Osteoblast (primary cell): ENCODE measurements around the gene ZNF549. TPM values are rescaled to one million over a fixed set of nuclear protein-coding genes. Genes with fewer than 3 reads are reported as not detected.

Experiments
- DNase-seq: peaks from one replicate; pipeline ENCODE4 v3.0.0; 2011; ENCODE audit warnings: low spot score, mixed read lengths; ENCODE audit not compliant: insufficient read length; ENCODE audit errors: missing footprints
- H2AFZ ChIP-seq: 2 replicates; pipeline ENCODE4 v1.6.0; 2011; ENCODE audit warnings: mild to moderate bottlenecking, low read length
- H3K27ac ChIP-seq: 2 replicates; pipeline ENCODE4 v1.5.1; 2011; ENCODE audit warnings: mild to moderate bottlenecking, low read depth, low read length, moderate library complexity
- H3K27me3 ChIP-seq: 2 replicates; pipeline ENCODE4 v1.6.0; 2012; ENCODE audit warnings: mild to moderate bottlenecking, control low read depth, inconsistent platforms, low read length, moderate library complexity; ENCODE audit not compliant: insufficient read depth
- H3K36me3 ChIP-seq: 2 replicates; pipeline ENCODE4 v1.5.1; 2011; ENCODE audit warnings: mild to moderate bottlenecking, low read length, control low read depth, moderate library complexity; ENCODE audit not compliant: insufficient read depth
- H3K4me1 ChIP-seq: 2 replicates; pipeline ENCODE4 v1.5.1; 2011; ENCODE audit warnings: mild to moderate bottlenecking, low read length, control low read depth, moderate library complexity; ENCODE audit not compliant: insufficient read depth
- H3K4me2 ChIP-seq: 2 replicates; pipeline ENCODE4 v1.6.0; 2011; ENCODE audit warnings: mild to moderate bottlenecking, low read length; ENCODE audit not compliant: insufficient read depth
- H3K4me3 ChIP-seq: fragments of 200-600 bp; sonication (generic); 3 replicates; pipeline ENCODE4 v1.5.1; 2012; ENCODE audit warnings: mild to moderate bottlenecking, low read length, inconsistent platforms; ENCODE audit not compliant: insufficient read depth
- H3K79me2 ChIP-seq: 2 replicates; pipeline ENCODE4 v1.6.0; 2012; ENCODE audit warnings: mild to moderate bottlenecking, low read length, control low read depth, inconsistent platforms; ENCODE audit not compliant: insufficient read depth
- H3K9me3 ChIP-seq: 2 replicates; pipeline ENCODE4 v1.5.1; 2011; ENCODE audit warnings: low read depth, low read length, control low read depth
- H4K20me1 ChIP-seq: 2 replicates; pipeline ENCODE4 v1.6.0; 2012; ENCODE audit warnings: mild to moderate bottlenecking, low read length, control low read depth; ENCODE audit not compliant: insufficient read depth
- total RNA-seq: library from RNA; depleted of rRNA; stranded (reverse); fragments of >200 nt; gene quantifications from 2 replicates; pipeline ENCODE4 v1.2.3, GENCODE V29; 2012
- TF ChIP-seq, protein P1 (sequence below): IDR thresholded peaks from 2 replicates; pipeline ENCODE4 v1.5.1; 2011; ENCODE audit warnings: mild to moderate bottlenecking, low read depth, low read length, moderate library complexity; ENCODE audit errors: extremely low read depth

Gene ZNF549
- total RNA-seq, 1 donor, result 5.8 TPM

DNA sequence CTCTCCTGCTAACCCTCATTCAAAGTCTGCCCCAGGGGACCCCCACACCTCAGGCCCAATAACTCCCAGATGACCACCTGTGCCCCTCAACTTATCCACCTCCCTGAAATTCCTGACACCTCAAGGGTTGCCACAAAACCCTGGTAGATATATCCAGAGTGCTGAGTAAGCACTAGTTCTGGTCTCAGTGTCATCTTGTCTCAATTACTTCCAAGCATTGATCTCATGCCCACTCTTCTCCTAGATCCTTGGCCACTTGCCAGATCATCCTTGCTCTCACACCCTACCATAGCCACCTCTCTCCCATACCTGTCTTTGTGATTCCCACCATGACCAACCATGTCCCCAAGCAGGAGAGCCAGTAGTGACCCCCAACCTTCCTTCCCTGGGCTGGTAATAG lies 49.5 kb downstream of the ZNF549 start:
- no peak for DNase-seq
- H3K4me2 ChIP-seq, result no peak overlapping the region
- H3K79me2 ChIP-seq, result peaks cover 32% of the 10 kb centered on the region
- TF ChIP-seq, protein P1, sequence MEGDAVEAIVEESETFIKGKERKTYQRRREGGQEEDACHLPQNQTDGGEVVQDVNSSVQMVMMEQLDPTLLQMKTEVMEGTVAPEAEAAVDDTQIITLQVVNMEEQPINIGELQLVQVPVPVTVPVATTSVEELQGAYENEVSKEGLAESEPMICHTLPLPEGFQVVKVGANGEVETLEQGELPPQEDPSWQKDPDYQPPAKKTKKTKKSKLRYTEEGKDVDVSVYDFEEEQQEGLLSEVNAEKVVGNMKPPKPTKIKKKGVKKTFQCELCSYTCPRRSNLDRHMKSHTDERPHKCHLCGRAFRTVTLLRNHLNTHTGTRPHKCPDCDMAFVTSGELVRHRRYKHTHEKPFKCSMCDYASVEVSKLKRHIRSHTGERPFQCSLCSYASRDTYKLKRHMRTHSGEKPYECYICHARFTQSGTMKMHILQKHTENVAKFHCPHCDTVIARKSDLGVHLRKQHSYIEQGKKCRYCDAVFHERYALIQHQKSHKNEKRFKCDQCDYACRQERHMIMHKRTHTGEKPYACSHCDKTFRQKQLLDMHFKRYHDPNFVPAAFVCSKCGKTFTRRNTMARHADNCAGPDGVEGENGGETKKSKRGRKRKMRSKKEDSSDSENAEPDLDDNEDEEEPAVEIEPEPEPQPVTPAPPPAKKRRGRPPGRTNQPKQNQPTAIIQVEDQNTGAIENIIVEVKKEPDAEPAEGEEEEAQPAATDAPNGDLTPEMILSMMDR, result no peak
- no peak overlapping the region for H3K4me3 ChIP-seq
- no peaks in the 10 kb centered on the region for H3K27me3 ChIP-seq
- H3K27ac ChIP-seq, result no peak overlapping the region
- H3K9me3 ChIP-seq, result peaks cover 46% of the 10 kb centered on the region
- H2AFZ ChIP-seq, result no peak overlapping the region
- H4K20me1 ChIP-seq, result no peaks in the 10 kb centered on the region
- H3K4me1 ChIP-seq, result peaks cover 9% of the 10 kb centered on the region
- H3K36me3 ChIP-seq, result peaks cover 49% of the 10 kb centered on the region

DNA sequence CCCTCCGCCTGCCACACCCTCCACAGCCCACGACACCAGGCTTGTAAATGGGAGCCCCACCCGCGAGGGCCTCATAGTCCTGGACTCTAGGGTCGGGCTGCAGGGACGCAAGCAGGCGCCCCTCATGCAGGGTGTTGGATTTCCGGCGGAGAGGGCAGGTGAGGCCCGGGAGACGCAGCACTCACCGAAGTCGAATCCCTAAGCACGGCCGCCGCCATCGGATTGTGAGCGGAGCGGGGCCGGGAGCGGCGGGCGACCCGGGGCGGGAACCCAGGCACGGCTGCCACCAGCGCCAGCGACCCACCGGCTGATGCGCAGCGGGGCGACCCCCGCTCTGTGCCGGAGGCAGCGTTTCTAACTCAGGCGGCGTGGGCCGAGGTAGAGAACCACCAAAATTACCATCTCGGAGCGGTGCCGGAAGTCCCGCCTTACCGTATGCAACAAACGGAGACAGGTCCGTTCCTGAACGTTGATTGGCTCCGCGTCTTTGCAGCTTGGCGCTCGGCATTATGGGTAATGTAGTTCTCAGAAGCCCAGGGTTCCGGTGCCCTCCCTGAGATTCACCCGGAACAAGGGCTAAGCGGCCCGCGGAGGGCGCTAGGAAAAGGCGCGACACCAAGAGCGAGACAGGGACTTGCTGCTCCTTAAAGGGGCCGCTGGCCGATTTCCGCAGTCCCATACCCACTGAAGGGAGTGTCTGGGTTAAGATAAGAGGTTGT lies 51.5 kb downstream of the ZNF549 start, which contains the start of gene ZNF416:
TSS of gene ZNF416 (minus strand) at position 425 of the 719 bp plus-strand sequence. CDS start at position 218, 207 bp downstream.
- Histone ChIP-seq H2AFZ (peak within 1 kb of the TSS; percentile 97), H3K27me3 (no peaks in the 10 kb centered on the region), H3K4me3 (peak within 1 kb of the TSS; percentile 96), H3K4me1 (peaks cover 9% of the 10 kb centered on the region), H3K79me2 (peaks cover 32% of the 10 kb centered on the region), H3K36me3 (peaks cover 33% of the 10 kb centered on the region), H3K9me3 (peaks cover 27% of the 10 kb centered on the region), H3K27ac (peak within 1 kb of the TSS; percentile 56), H3K4me2 (peak within 1 kb of the TSS; percentile 88), H4K20me1 (no peaks in the 10 kb centered on the region)
- DNase-seq, result peak; percentile 99
- TF ChIP-seq, protein P1, result peak; percentile 27

DNA sequence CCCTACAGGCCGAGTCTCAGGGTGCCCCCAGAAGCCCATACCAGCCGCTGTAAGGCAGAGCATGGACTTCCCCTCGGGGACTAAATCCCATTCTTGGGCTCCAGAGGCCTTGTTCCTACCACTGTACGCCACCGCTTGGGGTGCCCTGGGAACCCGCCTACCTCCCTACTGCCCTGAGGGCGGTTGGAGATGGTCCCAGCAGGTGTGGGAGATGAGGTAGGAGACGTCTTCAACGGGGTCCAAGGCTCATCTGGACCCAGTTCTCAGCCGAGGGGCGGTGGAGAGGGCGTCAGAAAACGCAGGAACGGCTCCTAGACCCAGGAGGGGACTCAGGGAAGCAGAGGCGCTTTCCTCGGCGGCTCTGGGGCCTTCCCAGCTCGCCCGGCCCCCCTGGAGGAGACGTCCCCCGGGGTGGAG lies 56.0 kb downstream of the ZNF549 start:
- no peaks in the 10 kb centered on the region for H3K9me3 ChIP-seq
- TF ChIP-seq, protein P1, result no peak
- DNase-seq, result peak; percentile 21
- no peak overlapping the region for H3K27ac ChIP-seq
- H3K4me3 ChIP-seq, result peak overlapping the region; percentile 82
- no peaks in the 10 kb centered on the region for H3K36me3 ChIP-seq
- H3K79me2 ChIP-seq, result peaks cover 17% of the 10 kb centered on the region
- H2AFZ ChIP-seq, result peak overlapping the region; percentile 99
- peaks cover 13% of the 10 kb centered on the region for H3K4me1 ChIP-seq
- H3K4me2 ChIP-seq, result no peak overlapping the region
- no peaks in the 10 kb centered on the region for H4K20me1 ChIP-seq
- no peaks in the 10 kb centered on the region for H3K27me3 ChIP-seq
